Fibroblast of mammary gland (primary cell): ENCODE measurements around the gene IRF1.

ENCODE experiments used
- DNase-seq: peaks from one replicate; pipeline ENCODE4 v3.0.0-alpha.2; 2010; ENCODE audit warnings: low read depth
- H3K4me3 ChIP-seq: 2 replicates; pipeline ENCODE4 v1.5.1; 2011; ENCODE audit warnings: low read depth, mild to moderate bottlenecking, low read length, moderate library complexity; ENCODE audit not compliant: control insufficient read depth
- TF ChIP-seq, protein P1 (sequence below): conservative IDR thresholded peaks from 2 replicates; pipeline ENCODE4 v1.5.1; 2011; ENCODE audit warnings: low read depth, low read length, inconsistent platforms; ENCODE audit not compliant: control insufficient read depth, insufficient read depth

IRF1 gene

DNA sequence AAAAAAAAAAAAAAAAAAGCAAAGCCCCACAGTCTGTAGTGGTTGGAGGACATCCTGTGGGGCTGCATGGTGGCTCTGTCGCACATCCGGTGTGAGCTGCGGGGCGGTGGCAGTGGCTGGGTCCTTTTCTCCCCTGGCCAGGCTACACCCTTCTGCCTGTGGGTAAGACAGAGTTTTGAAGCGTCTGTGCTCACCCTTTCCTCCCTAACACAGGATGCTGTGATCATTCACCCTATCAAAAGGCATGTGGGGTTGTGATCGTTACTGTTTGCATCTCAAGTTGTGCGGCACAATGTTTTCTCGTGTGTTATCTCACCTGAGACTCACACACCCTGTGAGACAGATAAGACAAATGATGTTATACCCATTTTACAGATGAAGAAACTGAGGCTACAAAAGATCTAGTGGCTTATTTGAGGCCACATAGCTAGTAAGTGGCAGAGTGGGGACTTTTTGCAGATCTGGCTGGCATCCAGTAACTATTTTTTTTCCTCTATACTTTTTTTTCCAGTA, 17.5 kb downstream of the IRF1 start:
- TF ChIP-seq, protein P1, sequence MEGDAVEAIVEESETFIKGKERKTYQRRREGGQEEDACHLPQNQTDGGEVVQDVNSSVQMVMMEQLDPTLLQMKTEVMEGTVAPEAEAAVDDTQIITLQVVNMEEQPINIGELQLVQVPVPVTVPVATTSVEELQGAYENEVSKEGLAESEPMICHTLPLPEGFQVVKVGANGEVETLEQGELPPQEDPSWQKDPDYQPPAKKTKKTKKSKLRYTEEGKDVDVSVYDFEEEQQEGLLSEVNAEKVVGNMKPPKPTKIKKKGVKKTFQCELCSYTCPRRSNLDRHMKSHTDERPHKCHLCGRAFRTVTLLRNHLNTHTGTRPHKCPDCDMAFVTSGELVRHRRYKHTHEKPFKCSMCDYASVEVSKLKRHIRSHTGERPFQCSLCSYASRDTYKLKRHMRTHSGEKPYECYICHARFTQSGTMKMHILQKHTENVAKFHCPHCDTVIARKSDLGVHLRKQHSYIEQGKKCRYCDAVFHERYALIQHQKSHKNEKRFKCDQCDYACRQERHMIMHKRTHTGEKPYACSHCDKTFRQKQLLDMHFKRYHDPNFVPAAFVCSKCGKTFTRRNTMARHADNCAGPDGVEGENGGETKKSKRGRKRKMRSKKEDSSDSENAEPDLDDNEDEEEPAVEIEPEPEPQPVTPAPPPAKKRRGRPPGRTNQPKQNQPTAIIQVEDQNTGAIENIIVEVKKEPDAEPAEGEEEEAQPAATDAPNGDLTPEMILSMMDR, result no peak
- DNase-seq, result no peak
- H3K4me3 ChIP-seq, result no peak overlapping the region

- H3K4me3 ChIP-seq, result no peak overlapping the region
- DNase-seq, result no peak
- TF ChIP-seq, protein P1, result no peak
These were observed 18.1 kb downstream of the IRF1 start for GRCh38 chr5:132472431-132472830.

GRCh38 chr5:132471944-132472343, 18.6 kb downstream of the IRF1 start:
- no peak overlapping the region for H3K4me3 ChIP-seq
- TF ChIP-seq, protein P1, result no peak
- peak; percentile 23 for DNase-seq

GRCh38 chr5:132471151-132471907, 19.2 kb downstream of the IRF1 start:
- no peak for DNase-seq
- TF ChIP-seq, protein P1, result no peak
- H3K4me3 ChIP-seq, result no peak overlapping the region

DNA sequence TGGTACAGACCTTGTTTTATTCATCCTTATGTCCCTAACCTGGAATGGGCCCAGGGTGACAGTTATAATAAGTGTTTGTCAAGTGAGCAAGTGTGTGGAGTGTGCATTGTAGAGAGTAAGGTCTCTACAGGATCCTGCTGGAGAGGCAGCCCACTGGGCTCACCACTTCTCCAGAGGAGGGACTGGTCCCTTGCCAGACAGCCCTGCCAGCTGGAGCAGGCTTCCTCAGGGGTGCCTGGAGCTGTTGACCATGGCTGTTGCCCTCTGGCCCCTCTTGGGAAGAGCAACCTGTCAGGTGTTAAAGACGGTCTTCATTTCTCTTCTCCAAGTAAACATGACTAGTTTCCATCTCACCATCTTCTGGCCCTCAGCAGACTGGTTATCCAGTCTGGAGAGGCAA, 20.0 kb downstream of the IRF1 start:
- no peak for DNase-seq
- H3K4me3 ChIP-seq, result no peak overlapping the region
- TF ChIP-seq, protein P1, result no peak

- no peak overlapping the region for H3K4me3 ChIP-seq
- DNase-seq, result no peak
- TF ChIP-seq, protein P1, result no peak
These were observed 20.6 kb downstream of the IRF1 start for GRCh38 chr5:132470010-132470392.
